GM12891 (cell line): ENCODE results near the gene TNFAIP1.

Experiments used
- POLR2A ChIP-seq: IDR thresholded peaks from 2 replicates; pipeline ENCODE4 v1.6.1; 2011; ENCODE audit warnings: low read depth, low read length, control low read depth
- POLR2AphosphoS5 ChIP-seq: IDR thresholded peaks from 2 replicates; pipeline ENCODE4 v1.6.1; 2011; ENCODE audit warnings: low read depth, low read length, control low read depth
- POU2F2 ChIP-seq: IDR thresholded peaks from 2 replicates; pipeline ENCODE4 v1.6.1; 2011; ENCODE audit warnings: low read depth, mild to moderate bottlenecking, control low read depth, low read length, moderate library complexity
- SPI1 ChIP-seq: IDR thresholded peaks from 2 replicates; pipeline ENCODE4 v1.6.1; 2011; ENCODE audit warnings: low read depth, low read length, control low read depth
- TAF1 ChIP-seq: IDR thresholded peaks from 2 replicates; pipeline ENCODE4 v1.6.1; 2011; ENCODE audit warnings: low read depth, low read length, control low read depth

- TF ChIP-seq POLR2A (no peak), POLR2AphosphoS5 (no peak), TAF1 (no peak), POU2F2 (no peak), SPI1 (no peak)
These were observed 654 bp downstream of the TNFAIP1 start for GRCh38 chr17:28335959-28336871.
